ENCODE data around the gene MOB3B. TPM values are rescaled to one million over a fixed set of nuclear protein-coding genes. Genes with fewer than 3 reads are reported as not detected.

MOB3B gene
- total RNA-seq, 1 experiment from 2014 or later, result 0.19 TPM

DNA sequence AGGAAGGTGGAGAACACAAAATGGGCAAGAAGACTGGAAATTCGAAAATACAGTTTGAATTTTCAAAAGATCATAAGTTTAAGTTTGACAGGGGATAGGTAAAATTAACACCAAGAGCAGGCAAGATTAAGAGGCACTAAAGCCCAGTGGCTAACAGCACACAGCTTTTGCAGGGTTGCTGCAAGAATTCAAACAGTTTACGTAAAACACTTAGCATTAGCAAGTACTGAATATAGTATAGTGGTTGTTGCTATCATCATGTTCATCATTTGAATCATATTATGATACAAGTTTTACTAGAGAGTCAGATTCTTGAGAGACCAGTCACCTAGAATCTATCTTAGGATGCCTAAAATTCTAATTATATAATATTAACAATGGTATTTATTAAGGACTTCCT, 66.8 kb downstream of the MOB3B start:
- no TSS peak for BruUV-seq (replicated peaks)
- H3K4me3 ChIP-seq (ENCODE audit: low read depth, low read length, poor library complexity, severe bottlenecking), result no peak overlapping the region
- POLR2A ChIA-PET (ENCODE audit: low non-redundant PET), result no interaction called here
- CTCF ChIA-PET, result no interaction called here
- no peaks in the 10 kb centered on the region for H3K9me3 ChIP-seq (ENCODE audit: low read depth, low read length, poor library complexity, severe bottlenecking)
- H3K4me1 ChIP-seq (ENCODE audit: insufficient read depth, low read length, poor library complexity, severe bottlenecking), result no peaks in the 10 kb centered on the region
- TF ChIP-seq, protein P1, sequence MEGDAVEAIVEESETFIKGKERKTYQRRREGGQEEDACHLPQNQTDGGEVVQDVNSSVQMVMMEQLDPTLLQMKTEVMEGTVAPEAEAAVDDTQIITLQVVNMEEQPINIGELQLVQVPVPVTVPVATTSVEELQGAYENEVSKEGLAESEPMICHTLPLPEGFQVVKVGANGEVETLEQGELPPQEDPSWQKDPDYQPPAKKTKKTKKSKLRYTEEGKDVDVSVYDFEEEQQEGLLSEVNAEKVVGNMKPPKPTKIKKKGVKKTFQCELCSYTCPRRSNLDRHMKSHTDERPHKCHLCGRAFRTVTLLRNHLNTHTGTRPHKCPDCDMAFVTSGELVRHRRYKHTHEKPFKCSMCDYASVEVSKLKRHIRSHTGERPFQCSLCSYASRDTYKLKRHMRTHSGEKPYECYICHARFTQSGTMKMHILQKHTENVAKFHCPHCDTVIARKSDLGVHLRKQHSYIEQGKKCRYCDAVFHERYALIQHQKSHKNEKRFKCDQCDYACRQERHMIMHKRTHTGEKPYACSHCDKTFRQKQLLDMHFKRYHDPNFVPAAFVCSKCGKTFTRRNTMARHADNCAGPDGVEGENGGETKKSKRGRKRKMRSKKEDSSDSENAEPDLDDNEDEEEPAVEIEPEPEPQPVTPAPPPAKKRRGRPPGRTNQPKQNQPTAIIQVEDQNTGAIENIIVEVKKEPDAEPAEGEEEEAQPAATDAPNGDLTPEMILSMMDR (conservative IDR thresholded peaks at IDR 0.05; ENCODE audit: low read depth, low read length), result no peak
- TF ChIP-seq EZH2 (IDR thresholded peaks at IDR 0.05; ENCODE audit: borderline replicate concordance, low read depth, low read length, poor library complexity, severe bottlenecking), result no peak
- DNase-seq (ENCODE audit: low spot score), result no peak
- intact Hi-C loops (cut with micrococcal nuclease; ENCODE audit: unreplicated experiment), result no loop called here
- no peaks in the 10 kb centered on the region for H3K27me3 ChIP-seq (replicated peaks; ENCODE audit: insufficient read depth, low read depth, low read length, poor library complexity)
- no peak overlapping the region for H3K27ac ChIP-seq (ENCODE audit: low read depth, low read length, poor library complexity, severe bottlenecking)
- H3K36me3 ChIP-seq (ENCODE audit: insufficient read depth, low read length, poor library complexity, severe bottlenecking), result no peaks in the 10 kb centered on the region

DNA sequence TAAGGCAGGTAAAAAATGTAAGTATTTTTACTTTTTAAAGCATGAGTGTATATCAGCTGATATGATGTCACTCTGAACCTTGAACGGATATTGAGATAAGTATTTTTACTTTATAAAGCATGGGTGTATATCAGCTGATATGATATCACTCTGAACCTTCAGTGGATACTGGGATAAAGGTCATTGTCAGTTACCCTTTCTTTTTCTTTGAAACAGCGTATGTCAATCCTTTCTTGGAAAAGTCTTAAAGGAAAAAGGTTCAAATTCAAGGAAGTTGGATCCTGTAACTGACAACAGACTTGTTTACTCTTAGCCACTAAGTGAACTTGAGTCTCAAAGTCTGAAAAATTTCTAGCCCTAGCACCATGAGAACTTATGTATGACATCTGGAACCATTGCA, 67.2 kb downstream of the MOB3B start:
- intact Hi-C loops (cut with micrococcal nuclease; ENCODE audit: unreplicated experiment), result no loop called here

DNA sequence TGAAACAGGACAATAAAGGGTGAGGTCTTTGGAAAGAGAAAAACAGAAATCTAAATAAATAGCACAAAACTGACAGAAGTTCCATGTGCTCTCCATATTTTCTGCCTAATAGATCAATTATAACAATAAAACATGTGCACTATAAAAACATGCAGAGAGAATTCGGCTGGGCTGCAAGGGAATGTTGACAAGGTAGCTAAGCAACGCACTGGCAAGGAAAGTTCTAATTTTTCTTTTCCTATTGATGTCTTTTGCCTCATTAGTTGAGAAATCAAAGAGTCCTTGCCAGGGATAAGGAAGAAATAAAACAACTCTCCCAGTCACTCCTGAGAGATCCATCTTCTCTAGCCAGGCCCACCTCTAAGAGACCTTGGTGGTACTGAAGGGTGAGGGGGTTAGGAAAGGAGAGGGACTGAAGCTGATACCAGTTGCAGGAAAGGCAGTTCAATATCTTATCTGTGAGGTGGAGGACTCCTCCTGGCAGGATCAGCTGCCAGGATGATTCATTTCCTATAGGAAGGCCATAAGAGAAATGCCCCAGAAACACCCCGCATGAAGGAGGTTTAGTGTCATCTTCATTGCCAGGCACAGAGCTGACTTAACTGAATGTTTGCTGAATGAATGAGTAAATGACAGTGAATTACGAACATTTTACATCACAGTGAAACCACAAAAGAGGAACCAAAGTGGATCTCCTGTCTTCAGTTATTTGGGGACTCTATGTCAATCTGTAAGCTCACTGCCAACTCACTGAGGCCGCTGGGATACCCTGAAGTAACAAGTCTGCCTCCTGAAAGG, 69.2 kb downstream of the MOB3B start:
- DNase-seq (ENCODE audit: low spot score), result peak; percentile 1
- intact Hi-C loops (cut with micrococcal nuclease; ENCODE audit: unreplicated experiment), result no loop called here
- ChIA-PET POLR2A (ENCODE audit: low non-redundant PET) (no interaction called here), CTCF (no interaction called here)
- Histone ChIP-seq H3K27ac (ENCODE audit: low read depth, low read length, poor library complexity, severe bottlenecking) (no peak overlapping the region), H3K4me1 (ENCODE audit: insufficient read depth, low read length, poor library complexity, severe bottlenecking) (no peaks in the 10 kb centered on the region), H3K36me3 (ENCODE audit: insufficient read depth, low read length, poor library complexity, severe bottlenecking) (no peaks in the 10 kb centered on the region), H3K4me3 (ENCODE audit: low read depth, low read length, poor library complexity, severe bottlenecking) (no peak overlapping the region), H3K27me3 (replicated peaks; ENCODE audit: insufficient read depth, low read depth, low read length, poor library complexity) (no peaks in the 10 kb centered on the region), H3K9me3 (ENCODE audit: low read depth, low read length, poor library complexity, severe bottlenecking) (no peaks in the 10 kb centered on the region)
- no TSS peak for BruUV-seq (replicated peaks)
- TF ChIP-seq EZH2 (IDR thresholded peaks at IDR 0.05; ENCODE audit: borderline replicate concordance, low read depth, low read length, poor library complexity, severe bottlenecking), result no peak
- TF ChIP-seq, protein P1 (conservative IDR thresholded peaks at IDR 0.05; ENCODE audit: low read depth, low read length), result no peak

More for the DNA sequence above, 67.2 kb downstream of the MOB3B start:
- Histone ChIP-seq H3K27ac (ENCODE audit: low read depth, low read length, poor library complexity, severe bottlenecking) (no peak overlapping the region), H3K4me1 (ENCODE audit: insufficient read depth, low read length, poor library complexity, severe bottlenecking) (no peaks in the 10 kb centered on the region), H3K4me3 (ENCODE audit: low read depth, low read length, poor library complexity, severe bottlenecking) (no peak overlapping the region), H3K9me3 (ENCODE audit: low read depth, low read length, poor library complexity, severe bottlenecking) (no peaks in the 10 kb centered on the region), H3K36me3 (ENCODE audit: insufficient read depth, low read length, poor library complexity, severe bottlenecking) (no peaks in the 10 kb centered on the region), H3K27me3 (replicated peaks; ENCODE audit: insufficient read depth, low read depth, low read length, poor library complexity) (no peaks in the 10 kb centered on the region)
- BruUV-seq (replicated peaks), result no TSS peak
- no peak for DNase-seq (ENCODE audit: low spot score)
- POLR2A ChIA-PET (ENCODE audit: low non-redundant PET), result no interaction called here
- CTCF ChIA-PET, result no interaction called here
- TF ChIP-seq, protein P1 (conservative IDR thresholded peaks at IDR 0.05; ENCODE audit: low read depth, low read length), result no peak
